GM23248 (cell line): ENCODE data around the gene DDX10.

Experiments
- EZH2 ChIP-seq: fragments of 200-600 bp; sonication (generic); IDR thresholded peaks from 2 replicates; pipeline ENCODE4 v1.6.1; 2018; ENCODE audit warnings: antibody characterized with exemption, mild to moderate bottlenecking; ENCODE audit not compliant: insufficient read depth, poor library complexity, severe bottlenecking
- EZH2phosphoT487 ChIP-seq: fragments of 200-600 bp; sonication (generic); IDR thresholded peaks from 2 replicates; pipeline ENCODE4 v1.6.1; 2018; ENCODE audit warnings: antibody characterized with exemption, moderate library complexity, mild to moderate bottlenecking, low read depth; ENCODE audit not compliant: insufficient read depth

GRCh38 chr11:108890482-108891105 lies 225.7 kb downstream of the DDX10 start:
- TF ChIP-seq EZH2phosphoT487 (no peak), EZH2 (no peak)
